ENCODE results near the gene NIBAN1. TPM values are rescaled to one million over a fixed set of nuclear protein-coding genes. Genes with fewer than 3 reads are reported as not detected.

Gene NIBAN1
- total RNA-seq, 6 experiments from 2014 or later = 0.68 to 4.6 (median 1.9) TPM

DNA sequence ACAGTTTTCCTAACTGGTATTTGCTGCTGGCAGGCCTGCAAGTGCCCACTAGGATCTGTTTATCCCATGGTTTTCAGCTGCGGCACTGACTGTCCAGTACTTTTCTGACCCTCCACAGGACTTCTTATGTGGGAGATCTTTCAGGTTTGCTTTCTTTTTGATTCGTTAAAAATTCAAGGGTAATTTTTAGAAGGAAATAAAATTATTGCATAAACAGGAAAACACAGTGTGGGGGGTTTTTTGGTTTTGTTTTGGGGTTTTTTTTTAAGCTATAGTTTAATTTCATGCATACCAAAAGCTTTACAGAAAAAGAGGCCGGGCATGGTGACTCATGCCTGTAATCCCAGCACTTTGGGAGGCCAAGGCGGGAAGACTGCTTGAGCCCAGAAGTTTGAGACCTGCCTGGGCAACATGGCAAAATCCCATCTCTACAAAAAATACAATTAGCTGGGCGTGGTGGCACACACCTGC lies 3.6 kb downstream of the NIBAN1 start:
- 51% methylated on average over 5 of the region's 5 CpGs for WGBS (ENCODE audit: insufficient coverage, low coverage, low lambda C conversion rate, missing lambda C conversion rate)
- DNase-seq (no peak), ATAC-seq (no peak)
- no peaks in the 10 kb centered on the region for H3K27me3 ChIP-seq
- H3K4me3 ChIP-seq = no peak overlapping the region
- intact Hi-C loops (cut with DNase I) = no loop called here
- H3K27ac ChIP-seq = no peak overlapping the region
- H3K36me3 ChIP-seq = no peaks in the 10 kb centered on the region
- TF ChIP-seq POLR2A (IDR thresholded peaks at IDR 0.05) = no peak
- TF ChIP-seq, protein P1, sequence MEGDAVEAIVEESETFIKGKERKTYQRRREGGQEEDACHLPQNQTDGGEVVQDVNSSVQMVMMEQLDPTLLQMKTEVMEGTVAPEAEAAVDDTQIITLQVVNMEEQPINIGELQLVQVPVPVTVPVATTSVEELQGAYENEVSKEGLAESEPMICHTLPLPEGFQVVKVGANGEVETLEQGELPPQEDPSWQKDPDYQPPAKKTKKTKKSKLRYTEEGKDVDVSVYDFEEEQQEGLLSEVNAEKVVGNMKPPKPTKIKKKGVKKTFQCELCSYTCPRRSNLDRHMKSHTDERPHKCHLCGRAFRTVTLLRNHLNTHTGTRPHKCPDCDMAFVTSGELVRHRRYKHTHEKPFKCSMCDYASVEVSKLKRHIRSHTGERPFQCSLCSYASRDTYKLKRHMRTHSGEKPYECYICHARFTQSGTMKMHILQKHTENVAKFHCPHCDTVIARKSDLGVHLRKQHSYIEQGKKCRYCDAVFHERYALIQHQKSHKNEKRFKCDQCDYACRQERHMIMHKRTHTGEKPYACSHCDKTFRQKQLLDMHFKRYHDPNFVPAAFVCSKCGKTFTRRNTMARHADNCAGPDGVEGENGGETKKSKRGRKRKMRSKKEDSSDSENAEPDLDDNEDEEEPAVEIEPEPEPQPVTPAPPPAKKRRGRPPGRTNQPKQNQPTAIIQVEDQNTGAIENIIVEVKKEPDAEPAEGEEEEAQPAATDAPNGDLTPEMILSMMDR (IDR thresholded peaks at IDR 0.05) = no peak
- no peaks in the 10 kb centered on the region for H3K4me1 ChIP-seq
- no peaks in the 10 kb centered on the region for H3K9me3 ChIP-seq

DNA sequence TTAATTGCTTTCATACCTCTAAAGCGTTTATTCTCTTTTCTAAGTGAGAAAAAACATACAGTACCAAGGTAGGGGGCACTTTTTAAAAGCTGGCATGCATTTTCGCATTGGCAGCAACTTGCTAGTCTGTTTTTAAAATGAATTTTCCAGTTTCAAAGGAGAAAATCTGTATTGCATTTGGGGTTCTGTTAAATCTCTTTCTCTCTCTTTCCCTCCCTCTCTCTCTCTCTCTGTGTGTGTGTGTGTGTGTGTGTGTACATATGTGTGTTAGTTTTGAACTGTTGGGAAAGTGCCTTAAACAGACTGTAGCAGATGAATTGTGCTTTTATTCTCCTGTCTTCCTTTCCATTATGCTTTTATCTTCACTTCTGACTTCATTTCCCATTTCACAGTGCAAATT lies 7.3 kb downstream of the NIBAN1 start:
- 77% methylated on average over 2 of the region's 2 CpGs for WGBS (ENCODE audit: insufficient coverage, low coverage, low lambda C conversion rate, missing lambda C conversion rate)
- no peaks in the 10 kb centered on the region for H3K4me1 ChIP-seq
- H3K9me3 ChIP-seq = no peaks in the 10 kb centered on the region
- intact Hi-C loops (cut with DNase I) = no loop called here
- H3K27ac ChIP-seq = no peak overlapping the region
- no peaks in the 10 kb centered on the region for H3K27me3 ChIP-seq
- H3K4me3 ChIP-seq = no peak overlapping the region
- ATAC-seq (no peak), DNase-seq (no peak)
- no peaks in the 10 kb centered on the region for H3K36me3 ChIP-seq
- TF ChIP-seq POLR2A (IDR thresholded peaks at IDR 0.05) = no peak
- TF ChIP-seq, protein P1 (IDR thresholded peaks at IDR 0.05) = no peak

DNA sequence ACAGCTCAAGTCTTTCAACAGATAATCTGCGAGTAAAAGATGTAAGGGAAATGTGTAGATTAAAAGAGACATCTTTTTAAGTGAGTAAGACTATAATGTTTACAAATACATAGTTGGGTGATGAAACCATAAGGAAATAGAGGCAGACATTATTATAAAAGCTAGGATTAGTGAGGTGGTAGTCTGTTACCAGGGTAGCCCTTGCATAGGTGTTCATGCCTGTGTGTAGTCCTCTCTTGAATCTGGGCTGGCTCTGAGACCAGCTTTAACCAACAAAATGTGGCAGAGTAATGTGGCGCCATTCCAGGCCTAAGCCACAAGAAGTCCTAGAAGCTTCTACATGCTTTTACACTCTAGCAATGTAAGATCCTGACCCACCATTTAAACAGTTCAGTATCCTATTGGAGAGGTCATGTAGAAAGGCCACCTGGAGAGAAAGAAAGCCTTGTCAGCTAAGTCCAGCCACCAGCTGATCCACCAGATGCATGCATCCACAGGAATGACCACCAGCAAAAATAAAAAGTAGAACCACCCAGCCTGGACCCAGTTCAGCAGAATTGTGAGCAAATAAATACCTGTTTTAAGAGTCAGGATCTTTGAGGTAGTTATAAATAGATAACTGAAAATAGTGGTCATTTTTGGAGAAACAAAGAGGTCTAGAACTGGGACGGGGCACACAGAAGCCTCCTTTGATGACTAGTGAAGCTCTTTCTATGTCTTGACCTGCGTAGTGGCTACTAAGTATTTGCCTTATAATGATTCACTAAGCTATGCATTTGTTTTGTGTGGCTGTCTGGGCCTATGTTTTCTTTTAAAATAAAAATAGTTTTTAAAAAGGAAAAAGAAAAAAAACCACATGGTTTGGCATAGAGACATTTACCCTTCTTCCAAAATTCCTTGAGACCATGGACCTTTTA lies 8.1 kb downstream of the NIBAN1 start:
- whole genome bisulfite sequencing (ENCODE audit: insufficient coverage, low coverage, low lambda C conversion rate, missing lambda C conversion rate) = 70% methylated on average over 4 of the region's 4 CpGs
- H3K9me3 ChIP-seq = no peaks in the 10 kb centered on the region
- no peak for ATAC-seq
- DNase-seq = no peak
- no peak overlapping the region for H3K4me3 ChIP-seq
- no peak overlapping the region for H3K27ac ChIP-seq
- TF ChIP-seq, protein P1 (IDR thresholded peaks at IDR 0.05) = no peak
- no peak for TF ChIP-seq POLR2A (IDR thresholded peaks at IDR 0.05)
- intact Hi-C loops (cut with DNase I) = no loop called here
- no peaks in the 10 kb centered on the region for H3K36me3 ChIP-seq
- no peaks in the 10 kb centered on the region for H3K4me1 ChIP-seq
- no peaks in the 10 kb centered on the region for H3K27me3 ChIP-seq

DNA sequence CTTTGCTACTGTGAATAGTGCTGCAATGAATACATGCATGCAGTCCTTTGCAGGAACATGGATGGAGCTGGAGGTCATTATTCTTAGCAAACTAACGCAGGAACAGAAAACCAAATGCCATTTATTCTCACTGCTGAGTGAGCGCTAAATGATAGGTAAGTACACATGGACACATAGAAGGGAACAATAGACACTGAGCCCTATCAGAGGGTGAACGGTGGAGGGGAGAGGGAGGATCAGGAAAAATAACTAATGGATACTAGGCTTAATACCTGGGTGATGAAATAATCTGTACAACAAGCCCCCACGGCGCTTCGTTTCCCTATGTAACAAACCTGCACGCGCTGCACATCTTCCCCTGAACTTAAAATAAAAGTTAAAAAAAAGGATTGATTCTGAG lies 8.9 kb downstream of the NIBAN1 start:
- Histone ChIP-seq H3K27me3 (no peaks in the 10 kb centered on the region), H3K9me3 (no peaks in the 10 kb centered on the region), H3K4me3 (no peak overlapping the region), H3K27ac (no peak overlapping the region), H3K4me1 (no peaks in the 10 kb centered on the region), H3K36me3 (no peaks in the 10 kb centered on the region)
- ATAC-seq (no peak), DNase-seq (no peak)
- TF ChIP-seq, protein P1 (IDR thresholded peaks at IDR 0.05) = no peak
- TF ChIP-seq POLR2A (IDR thresholded peaks at IDR 0.05) = no peak
- 95% methylated on average over 7 of the region's 8 CpGs for WGBS (ENCODE audit: insufficient coverage, low coverage, low lambda C conversion rate, missing lambda C conversion rate)
- intact Hi-C loops (cut with DNase I) = no loop called here

Data from right lobe of liver (tissue), 6 donors.